NCI-H526 (cell line): ENCODE results near the gene TRIM2.
"Not testable (repeated sequence)": the region's sequence is repeated elsewhere in the genome, so short reads cannot be mapped to it uniquely, and the experiment has no call there.

Source experiments
- DNase-seq, 2 experiments: peaks; one replicate each; lab custom pipeline; 2025; lab: John Stamatoyannopoulos, UW

The TRIM2 gene

DNA sequence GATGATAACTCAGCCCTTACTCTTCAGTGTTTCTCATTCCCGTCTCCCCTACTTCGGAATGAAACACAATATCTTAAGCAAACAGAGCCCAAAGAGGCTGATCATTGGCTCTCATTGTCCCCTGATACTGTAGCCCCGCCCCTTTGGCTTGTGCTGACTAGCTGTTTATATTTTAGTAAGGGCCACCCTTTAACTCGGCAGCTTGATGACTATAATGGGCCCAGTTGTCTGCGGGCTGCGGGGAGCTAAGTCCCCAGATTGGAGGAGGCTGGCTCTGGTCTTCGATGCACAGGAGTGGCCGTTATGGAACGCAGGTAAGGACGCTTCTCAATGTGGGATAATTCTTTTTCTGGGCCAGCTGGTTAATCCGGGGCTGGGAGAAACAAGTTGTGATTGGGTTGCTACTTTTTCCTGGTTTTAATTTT is at the start of gene TRIM2:
Gene TRIM2 (plus strand): TSS at position 197 of the 425 bp plus-strand sequence. CDS start 88 bp downstream, at position 285.
- peak; percentile 95 to 98 for DNase-seq

DNA sequence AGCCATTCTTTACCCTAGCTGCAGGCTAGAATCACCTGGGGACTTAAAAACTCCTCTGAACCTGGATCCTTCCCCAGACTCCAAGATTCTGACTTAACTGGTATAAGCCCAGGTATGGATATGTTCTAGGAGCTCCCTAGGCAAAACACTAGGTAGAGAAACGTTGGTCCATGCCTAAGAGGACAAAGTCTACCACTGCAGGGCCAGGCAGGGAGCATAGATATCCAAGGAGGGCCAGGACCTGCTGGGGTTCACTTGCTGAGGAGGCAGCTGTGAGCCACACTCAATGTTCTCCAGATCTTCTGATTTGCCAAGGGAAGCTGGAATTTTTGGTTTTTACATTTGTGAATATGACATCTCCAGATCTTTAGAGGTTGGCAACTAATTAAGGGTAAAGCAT is 48.6 kb upstream of the TRIM2 start:
- peak in 1 of 2 experiments; percentile 28 for DNase-seq

DNA sequence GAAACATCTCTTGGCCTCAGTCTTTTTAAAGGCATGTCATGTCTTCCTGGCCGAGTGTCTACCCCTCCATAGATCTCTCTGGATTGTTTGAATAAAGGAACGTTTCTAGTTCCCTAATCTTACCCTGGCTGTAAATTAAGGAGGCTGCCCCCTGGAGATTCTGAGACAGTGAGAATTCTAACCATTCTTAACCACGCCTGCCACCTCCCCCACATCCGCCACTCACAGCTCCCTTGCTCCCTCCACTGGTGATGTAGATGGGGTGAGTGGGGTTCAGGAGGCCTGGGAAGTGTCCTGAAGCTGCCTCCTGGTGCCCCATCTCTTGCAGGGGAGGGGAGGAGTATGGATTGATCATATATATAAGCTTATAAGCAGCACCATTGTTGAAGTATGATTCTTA is 48.0 kb upstream of the TRIM2 start:
- DNase-seq: peak in 1 of 2 experiments; percentile 29

DNA sequence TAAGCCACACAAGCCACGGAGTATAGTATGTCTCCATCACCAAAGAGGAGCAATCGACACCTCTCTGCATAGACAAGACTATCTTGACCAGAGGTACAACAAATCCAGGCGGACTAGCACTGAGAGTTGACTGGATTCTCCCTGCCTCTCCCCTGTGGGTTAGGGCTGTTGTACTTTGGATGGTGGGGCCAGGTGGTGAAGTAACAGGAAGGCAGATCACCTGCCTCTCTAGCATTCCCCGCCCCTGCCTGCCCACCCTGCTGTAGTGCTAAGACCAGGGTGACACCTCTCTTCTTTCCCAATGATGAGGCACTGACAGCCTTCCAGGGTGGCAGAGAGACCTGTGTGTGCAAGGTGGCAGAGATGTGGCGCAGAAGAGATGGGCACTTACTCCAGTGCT is 47.5 kb upstream of the TRIM2 start:
- DNase-seq: peak in 1 of 2 experiments; percentile 47

DNA sequence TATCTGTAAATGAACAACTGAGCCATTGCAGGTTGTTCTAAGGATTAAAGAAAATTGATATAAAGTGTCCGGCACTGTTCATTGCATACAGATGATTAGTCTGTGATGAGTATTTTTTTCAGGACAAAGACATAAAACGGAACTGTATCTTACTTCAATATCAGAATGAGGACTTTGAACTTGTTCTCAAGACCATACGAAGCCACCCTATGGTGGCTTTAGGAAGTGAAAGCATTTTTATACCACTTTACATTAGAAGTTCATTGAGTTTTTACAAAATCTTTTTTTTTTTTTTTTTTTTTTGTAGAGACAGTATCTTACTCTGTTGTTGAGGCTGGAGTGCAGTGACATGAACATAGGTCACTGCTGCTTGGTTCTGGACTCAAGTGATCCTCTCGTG is 45.2 kb upstream of the TRIM2 start:
- no peak for DNase-seq

DNA sequence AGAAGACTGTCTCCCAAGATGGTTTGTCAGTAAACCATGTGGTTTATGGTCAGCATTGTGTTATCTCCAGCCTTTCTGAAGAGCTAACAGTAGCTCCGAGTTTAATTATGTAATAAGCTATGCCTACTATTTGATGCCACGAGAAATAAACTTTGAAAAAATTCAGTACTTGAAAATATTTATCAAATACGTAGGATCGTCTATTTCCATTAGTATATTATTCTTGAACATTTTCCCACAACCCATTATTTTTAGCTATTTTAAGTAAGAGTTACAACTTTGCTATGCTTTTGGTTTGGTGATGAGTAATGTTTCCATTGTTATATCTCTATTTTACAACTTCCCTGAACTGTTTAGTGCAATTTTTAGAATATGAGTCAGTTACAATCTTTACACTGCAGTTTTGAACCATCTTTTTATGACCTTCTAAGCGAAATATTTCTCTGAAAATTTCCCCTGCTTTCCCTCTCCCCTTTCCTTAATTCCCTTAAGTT is 44.5 kb upstream of the TRIM2 start:
- no peak for DNase-seq

DNA sequence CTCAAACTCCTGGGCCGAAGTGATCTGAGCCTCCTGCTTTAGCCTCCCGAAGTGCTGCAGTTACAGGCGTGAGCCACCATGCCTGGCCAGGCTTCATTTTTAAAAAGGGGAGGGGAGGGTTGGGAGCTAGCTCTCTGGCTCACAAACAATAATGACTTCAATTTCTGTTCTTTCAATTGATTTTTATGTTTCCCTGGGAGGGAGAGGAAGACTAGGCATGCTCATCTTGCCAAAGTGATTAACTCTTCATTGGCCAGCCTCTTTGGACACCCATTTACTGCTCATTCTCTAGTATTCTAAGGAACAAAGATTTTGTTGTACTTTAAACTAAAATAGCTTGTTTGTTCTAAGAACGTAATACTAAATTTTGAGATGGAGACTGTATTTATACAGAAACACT is 43.4 kb upstream of the TRIM2 start:
- no peak for DNase-seq

DNA sequence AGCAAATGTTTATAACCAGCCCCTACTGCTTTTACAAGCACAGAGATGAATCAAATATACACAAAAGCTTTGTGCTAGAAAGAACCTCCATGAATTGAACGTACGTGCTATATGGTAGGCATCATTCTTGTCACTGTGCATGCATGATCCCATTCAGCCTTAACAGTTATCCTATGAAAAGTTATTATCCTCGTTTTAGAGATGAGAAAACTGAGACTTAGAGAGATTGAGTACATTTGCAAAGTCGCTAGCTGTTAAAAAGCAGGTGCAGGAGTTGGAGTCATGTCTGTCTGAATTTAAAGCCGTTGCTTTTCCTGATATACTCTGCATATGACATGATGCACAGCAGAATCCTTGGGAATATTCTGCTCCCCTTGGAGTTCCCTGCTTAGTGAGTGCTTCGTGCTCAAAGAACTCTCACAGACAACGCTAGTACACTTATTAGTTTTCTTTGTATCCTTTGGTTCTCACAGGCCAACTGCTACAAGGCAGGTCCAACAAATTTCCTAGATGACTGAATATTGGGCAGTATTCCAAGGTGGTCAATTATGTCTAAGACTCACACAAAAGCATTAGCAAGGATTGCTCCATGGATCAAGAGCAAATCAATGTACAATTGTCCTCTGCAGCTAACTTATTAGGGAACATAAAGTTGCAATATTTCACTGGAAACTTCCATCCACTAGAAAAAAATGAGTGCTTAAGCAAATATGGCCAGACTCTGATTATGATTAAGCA is 42.8 kb upstream of the TRIM2 start:
- DNase-seq: no peak

DNA sequence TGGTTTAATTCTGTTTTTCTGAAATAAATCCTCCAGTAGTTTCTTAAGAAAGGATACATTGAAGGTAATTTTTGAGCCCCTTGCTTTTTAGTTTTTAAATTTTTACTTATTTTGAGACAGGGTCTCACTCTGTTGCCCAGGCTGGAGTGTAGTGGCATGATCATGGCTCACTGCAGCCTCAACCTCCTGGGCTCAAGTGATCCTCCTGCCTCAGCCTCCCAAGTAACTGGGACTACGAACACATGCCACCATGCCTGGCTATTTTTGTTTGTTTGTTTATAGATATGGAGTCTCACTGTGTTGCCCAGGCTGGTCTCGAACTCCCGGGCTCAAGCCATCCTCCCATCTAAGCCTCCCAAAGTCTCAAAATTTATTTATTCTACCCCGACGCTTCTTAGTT is 39.0 kb upstream of the TRIM2 start:
- not testable (repeated sequence) for DNase-seq

DNA sequence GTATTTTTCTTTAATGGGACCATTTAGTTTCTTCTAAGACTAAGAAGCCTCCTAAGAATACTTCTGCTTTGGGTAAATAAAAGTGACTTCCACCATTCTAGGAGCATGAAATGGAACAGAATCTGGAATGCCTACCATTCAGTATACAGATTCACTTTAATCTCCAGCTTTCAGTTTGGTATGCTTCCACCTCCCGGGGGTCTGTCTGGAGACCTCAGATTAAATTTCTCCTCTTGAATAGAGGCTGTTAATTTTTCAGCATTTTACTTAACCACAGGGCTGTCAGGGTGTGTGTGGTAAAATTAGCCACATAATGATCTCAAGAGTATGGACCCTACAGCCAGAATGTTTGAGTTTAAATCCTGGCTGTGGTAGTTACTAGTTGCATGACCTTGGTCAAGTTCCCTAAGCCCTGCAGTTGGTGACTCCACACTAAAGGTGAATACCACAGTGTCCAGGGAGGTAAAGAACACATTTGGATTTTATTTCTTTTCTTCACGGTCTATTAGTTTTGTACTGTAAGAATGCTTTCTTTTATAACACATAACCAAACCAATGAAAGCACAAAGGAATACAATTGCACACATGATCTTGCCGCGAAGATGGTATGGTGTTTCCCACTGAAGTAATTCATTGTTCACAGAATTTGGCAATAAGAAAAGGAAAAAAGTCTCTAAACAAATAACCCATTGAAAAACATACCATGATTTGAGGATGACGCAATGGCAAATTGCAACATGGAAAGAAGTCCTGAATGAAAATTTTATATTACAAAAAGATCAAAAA is 37.3 kb upstream of the TRIM2 start:
- DNase-seq: no peak

DNA sequence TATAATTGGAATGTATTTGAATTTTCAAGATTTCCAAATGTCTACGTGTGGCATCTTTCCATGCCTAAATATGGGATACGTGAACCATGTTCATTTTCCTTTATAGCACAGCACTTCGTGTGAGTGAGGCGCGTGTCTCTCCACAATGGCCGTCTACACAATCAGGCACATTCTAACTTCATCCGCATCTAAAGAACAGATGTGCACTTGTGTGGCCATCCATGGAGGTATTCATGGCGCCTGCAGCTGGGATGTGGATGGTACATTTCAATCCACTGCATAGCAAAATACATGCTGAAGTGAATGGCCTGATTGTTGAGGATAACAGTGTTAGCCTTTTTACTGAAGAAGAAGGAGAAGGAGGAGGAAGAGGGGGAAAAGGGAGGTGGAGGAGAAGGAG is 34.5 kb upstream of the TRIM2 start:
- DNase-seq: no peak

DNA sequence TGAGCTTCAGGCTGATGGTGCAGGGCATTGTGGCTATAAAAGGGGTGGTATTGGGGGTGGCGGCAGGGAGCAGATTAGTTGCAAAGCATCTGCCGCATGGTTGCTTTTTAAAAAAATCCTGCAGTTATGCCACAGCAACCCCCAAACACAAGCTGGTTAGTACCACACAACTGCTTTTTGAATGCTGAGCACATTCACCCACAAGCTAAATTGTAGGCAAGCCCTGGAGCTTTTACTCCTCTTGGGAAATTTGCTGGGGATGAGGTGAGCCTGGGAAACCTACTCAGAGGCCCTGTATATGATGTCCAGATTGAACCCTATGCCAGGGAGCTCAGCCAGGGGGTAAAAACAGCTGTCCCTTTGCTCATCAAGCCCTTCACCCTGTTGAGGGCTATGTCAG is 33.8 kb upstream of the TRIM2 start:
- no peak for DNase-seq

DNA sequence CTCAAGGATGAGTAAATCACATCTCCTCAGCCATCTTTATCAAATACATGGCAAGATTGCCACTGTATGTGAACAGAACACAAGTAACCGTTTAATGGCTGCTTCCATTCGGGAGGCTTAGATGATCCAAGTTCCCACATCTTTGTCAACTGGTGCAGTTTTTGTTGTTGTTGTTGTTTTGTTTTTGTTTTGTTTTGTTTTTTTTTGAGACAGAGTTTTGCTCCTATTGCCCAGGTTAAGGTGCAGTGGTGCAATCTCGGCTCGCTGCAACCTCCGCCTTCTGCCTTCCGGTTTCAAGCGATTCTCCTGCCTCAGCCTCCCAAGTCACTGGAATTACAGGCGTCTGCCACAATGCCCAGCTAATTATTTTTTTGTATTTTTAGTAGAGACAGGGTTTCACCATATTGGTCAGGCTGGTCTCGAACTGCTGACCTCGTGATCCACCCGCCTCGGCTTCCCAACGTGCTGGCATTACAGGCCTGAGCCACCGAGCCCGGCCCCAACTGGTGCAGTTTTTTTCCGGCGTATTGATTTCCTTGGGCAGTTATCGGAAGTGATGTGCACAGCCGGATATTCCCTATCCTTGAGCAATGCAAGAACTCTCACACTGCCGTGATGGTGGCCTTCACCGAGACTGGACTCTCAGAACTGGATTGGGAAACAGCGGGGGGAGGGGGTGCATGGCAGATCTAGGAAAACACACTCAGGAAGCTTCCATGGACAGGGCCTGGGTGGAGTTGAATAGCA is 29.2 kb upstream of the TRIM2 start:
- no peak for DNase-seq

DNA sequence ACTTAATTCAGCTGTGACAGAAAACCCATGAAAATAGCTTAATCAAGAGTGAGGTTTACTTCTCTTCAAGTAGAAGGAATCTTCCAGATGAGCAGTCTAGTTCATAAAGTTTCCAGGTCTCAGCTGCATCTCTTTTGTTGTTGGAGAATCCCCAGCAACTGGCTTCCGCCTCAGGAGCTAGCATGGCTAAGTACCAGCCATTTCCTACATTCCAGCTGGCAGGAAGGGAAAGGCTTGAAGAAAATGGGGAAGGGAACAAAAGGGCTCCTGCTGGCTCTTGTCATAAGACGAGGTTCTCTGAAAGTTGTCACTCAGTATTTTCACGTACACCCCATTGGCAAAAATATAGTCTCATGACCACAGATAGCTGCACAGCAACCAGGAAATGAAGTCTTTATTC is 27.3 kb upstream of the TRIM2 start:
- DNase-seq: no peak

DNA sequence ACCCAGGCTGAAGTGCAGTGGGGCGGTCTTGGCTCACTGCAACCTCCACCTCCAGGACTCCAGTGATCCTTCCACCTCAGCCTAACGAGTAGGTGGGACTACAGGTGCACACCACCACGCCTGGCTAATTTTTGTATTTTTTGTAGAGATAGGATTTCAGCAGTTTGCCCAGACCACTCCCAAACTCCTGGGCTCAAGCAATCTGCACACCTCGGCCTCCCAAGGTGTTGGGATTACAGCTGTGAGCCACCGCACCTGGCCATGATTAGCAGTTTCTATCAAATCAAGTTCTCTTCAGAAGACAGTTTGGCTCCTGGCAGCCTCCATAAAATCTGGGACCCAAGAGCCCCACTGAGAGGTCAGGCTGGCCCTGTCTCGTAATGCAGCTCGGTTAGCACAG is 26.4 kb upstream of the TRIM2 start:
- no peak for DNase-seq

DNA sequence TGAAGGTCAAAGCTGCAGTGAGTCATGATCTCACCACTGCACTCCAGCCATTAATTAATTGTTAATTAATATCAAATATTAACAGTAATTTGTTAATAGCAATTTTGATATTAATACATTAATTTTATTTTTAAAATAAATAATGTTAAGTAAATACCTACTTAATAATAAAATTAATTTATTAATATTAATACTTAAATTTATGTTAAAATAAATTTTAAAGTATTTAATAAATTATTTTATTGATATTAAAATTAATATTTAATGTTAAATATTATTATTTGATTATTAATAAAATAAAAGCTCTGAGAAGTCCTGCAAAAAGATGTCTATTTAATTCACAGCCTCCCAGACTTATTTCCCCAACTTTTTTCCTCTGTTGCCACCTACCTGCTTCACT is 25.1 kb upstream of the TRIM2 start:
- DNase-seq: no peak

DNA sequence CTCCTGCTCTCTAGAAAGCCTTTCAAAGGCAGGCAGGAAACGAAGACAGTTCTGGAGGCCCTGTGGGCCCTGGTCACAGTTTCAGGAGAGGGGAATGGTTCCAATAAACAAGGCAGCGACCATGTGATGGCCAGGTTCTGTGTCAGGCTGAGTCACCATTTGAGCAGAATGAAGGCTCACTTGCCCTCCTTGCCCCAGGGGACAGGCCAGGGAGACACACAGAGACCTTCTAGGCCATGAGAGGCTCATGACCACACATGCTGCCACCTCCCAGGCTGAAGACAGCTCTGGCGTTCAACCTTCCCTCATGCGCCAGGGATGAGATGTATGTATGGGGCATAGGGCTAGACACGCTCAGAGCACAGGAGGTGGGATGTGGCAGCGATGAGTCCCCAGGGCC is 22.9 kb upstream of the TRIM2 start:
- DNase-seq: no peak

DNA sequence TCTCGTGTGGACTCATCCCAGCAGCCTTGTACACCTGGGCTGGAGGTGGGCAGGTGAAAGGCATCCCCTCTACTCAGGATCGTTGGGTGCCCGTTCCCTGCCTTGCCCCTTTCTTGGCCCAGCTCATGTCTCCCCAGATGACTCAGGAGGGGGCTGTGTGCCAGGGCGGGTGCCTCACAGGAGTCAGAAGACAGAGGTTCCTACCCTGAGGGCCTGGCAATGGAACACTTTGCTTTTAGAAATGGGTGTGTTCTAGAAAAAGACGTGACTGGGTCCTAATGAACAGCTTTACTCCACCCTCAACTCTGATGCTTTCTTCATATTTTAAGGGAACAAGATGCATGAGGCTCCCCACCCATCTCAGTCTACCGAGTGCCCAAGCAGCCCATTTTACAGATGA is 22.5 kb upstream of the TRIM2 start:
- DNase-seq: no peak

DNA sequence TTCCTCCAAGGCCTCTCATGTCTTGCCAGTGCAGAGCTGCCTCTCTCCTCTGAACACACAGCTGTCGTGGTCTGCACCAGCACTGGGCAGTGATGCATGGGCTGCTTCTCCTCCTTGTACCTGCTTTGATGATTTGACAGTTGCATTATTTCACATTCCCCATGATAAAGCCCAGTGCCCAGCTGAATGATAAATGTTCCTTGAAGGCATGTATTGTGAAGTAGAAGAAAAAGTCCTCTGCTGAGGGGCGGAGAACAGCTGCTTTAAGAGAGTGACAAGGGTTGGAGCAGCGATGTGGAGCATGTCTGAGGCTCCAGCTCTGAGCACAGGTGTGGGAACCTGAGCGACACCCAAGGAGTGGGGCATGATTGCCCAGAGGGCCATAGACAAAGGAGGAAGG is 21.1 kb upstream of the TRIM2 start:
- DNase-seq: no peak

DNA sequence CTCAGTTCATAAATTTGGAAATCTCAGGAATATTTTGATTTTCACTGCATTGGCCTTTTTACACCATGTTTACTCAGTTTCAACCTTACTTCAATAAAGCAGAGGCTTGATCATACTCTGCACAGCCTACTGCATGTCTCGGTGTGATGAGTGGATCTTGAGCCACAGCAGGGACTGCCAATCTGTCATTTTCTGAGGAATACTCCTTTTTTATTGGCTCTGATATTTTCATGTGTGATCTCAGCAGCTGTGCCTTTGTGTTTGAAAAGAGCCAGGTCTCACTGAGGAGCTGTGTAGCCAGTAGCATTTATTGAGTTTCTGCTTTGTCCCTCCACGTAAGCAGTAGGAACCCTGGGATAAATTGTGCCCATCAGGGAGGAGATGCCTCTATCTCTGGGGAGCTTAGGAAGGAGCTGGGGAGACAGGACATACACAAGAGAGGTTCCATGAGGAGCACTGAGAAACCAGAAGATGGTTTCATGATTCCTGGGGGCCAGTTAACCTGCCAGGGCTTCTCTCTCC is 18.9 kb upstream of the TRIM2 start:
- no peak for DNase-seq

DNA sequence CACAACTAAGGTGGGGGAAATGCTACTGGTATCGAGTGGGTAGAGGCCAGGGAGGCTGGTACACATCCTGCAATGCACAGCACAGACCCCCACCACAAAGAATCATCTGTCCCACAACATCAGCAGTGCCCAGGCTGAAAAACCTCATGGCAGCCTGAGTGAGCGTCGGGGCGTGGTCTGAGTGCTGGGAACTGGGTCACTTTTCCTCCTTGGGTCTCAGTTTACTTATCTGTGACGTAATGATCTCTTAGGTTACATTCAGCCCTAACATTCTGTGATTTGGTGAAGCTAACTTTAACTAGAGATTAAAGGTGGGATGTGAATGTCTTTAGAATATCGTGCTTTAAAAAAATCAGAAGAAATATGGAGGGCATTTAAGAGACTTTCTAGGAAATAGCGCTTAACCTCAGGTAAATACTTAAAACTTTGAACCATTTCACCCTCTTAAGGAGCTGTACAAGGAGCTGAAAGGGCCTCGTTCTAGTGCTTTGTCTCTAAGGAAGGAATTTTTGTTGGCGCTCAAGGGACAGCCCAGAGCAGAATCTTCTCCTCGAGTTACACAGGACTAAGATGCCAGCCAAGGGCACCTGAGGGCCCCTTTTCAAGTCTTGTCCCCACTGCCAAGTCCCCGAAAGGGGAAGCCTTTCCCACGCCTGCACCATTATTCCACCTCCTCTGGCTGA is 18.1 kb upstream of the TRIM2 start:
- no peak for DNase-seq
